CD8-positive, alpha-beta memory T cell (primary cell): ENCODE data around the gene BANP. TPM values are rescaled to one million over a fixed set of nuclear protein-coding genes. Genes with fewer than 3 reads are reported as not detected.
"Not testable (repeated sequence)": the region's sequence is repeated elsewhere in the genome, so short reads cannot be mapped to it uniquely, and the experiment has no call there.

Experiments used
- CTCF ChIA-PET: fragments of 350-600 bp; sonication (Branson Sonifier 250); formaldehyde crosslinking; loops from one replicate; lab custom pipeline; 2021; ENCODE audit warnings: antibody characterized with exemption; lab: Charles Lee
- POLR2A ChIA-PET: fragments of 350-600 bp; sonication (Branson Sonifier 250); formaldehyde crosslinking; loops from one replicate; lab custom pipeline; 2021; ENCODE audit warnings: antibody characterized with exemption; lab: Charles Lee
- DNase-seq, 5 donors: peaks; one replicate each; pipeline versions ENCODE4 v3.0.0 to v3.0.0-alpha.2; 2020 to 2022; ENCODE audit warnings: mixed read lengths in 1 of 5
- H3K27ac ChIP-seq: one replicate; pipeline ENCODE4 v1.7.0; 2013; ENCODE audit warnings: low read depth, mild to moderate bottlenecking, low read length, moderate library complexity
- H3K27me3 ChIP-seq: 2 replicates; pipeline ENCODE4 v1.7.0; 2013; ENCODE audit warnings: low read length, mild to moderate bottlenecking; ENCODE audit not compliant: insufficient read depth, poor library complexity, severe bottlenecking
- H3K36me3 ChIP-seq: 2 replicates; pipeline ENCODE4 v1.7.0; 2013; ENCODE audit warnings: mild to moderate bottlenecking, low read length, moderate library complexity; ENCODE audit not compliant: insufficient read depth
- H3K4me1 ChIP-seq: 2 replicates; pipeline ENCODE4 v1.7.0; 2013; ENCODE audit warnings: mild to moderate bottlenecking, low read length, moderate library complexity; ENCODE audit not compliant: insufficient read depth
- H3K4me3 ChIP-seq: 2 replicates; pipeline ENCODE4 v1.7.0; 2013; ENCODE audit warnings: mild to moderate bottlenecking, low read length
- H3K9me3 ChIP-seq: 2 replicates; pipeline ENCODE4 v1.7.0; 2013; ENCODE audit warnings: mild to moderate bottlenecking, low read length
- H3K27ac Mint-ChIP-seq, 8 donors: one replicate each; pipeline ENCODE4 v1.8.0; 2020 to 2021; ENCODE audit warnings: mixed read lengths in 8 of 8, mild to moderate bottlenecking in 6 of 8, inconsistent platforms in 3 of 8, moderate library complexity in 3 of 8
- H3K27me3 Mint-ChIP-seq, 2 donors: one replicate each; pipeline ENCODE4 v1.8.0; 2020 to 2021; ENCODE audit warnings: mixed read lengths in 2 of 2, mild to moderate bottlenecking in 1 of 2, moderate library complexity in 1 of 2
- H3K36me3 Mint-ChIP-seq, 3 donors: one replicate each; pipeline ENCODE4 v1.8.0; 2020 to 2021; ENCODE audit warnings: mixed read lengths in 3 of 3, inconsistent platforms in 1 of 3, mild to moderate bottlenecking in 1 of 3
- H3K4me1 Mint-ChIP-seq, 3 donors: one replicate each; pipeline ENCODE4 v1.8.0; 2020 to 2021; ENCODE audit warnings: mixed read lengths in 3 of 3, inconsistent platforms in 1 of 3, mild to moderate bottlenecking in 1 of 3
- H3K4me3 Mint-ChIP-seq, 7 donors: one replicate each; pipeline ENCODE4 v1.8.0; 2020 to 2021; ENCODE audit warnings: mixed read lengths in 7 of 7, mild to moderate bottlenecking in 6 of 7, moderate library complexity in 4 of 7, inconsistent platforms in 2 of 7
- H3K9me3 Mint-ChIP-seq, 5 donors: one replicate each; pipeline ENCODE4 v1.8.0; 2020 to 2022; ENCODE audit warnings: mixed read lengths in 5 of 5, mild to moderate bottlenecking in 3 of 5, moderate library complexity in 2 of 5, inconsistent platforms in 1 of 5
- polyA plus RNA-seq: library from polyadenylated mRNA; unstranded; fragments of 300-500 nt; fragmentation: Illumina TruSeq; gene quantifications from one replicate; pipeline ENCODE4 v1.2.3, GENCODE V29; 2021
- total RNA-seq, 2 experiments: library from RNA; stranded (reverse); gene quantifications; one replicate each; pipeline ENCODE4 v1.2.3, GENCODE V29; 2021

Gene BANP
- total and polyA plus RNA-seq, 3 experiments from 2014 or later: 28.5 to 32.5 (median 29.5) TPM

- Mint-ChIP-seq H3K9me3 (peaks cover 11 to 19% (median 17%) of the 10 kb centered on the region in 5 donors), H3K4me3 (no peak overlapping the region), H3K27ac (no peak overlapping the region), H3K27me3 (no peaks in the 10 kb centered on the region), H3K36me3 (peaks cover 24 to 49% (median 42%) of the 10 kb centered on the region in 3 donors), H3K4me1 (peaks cover 41 to 54% (median 52%) of the 10 kb centered on the region in 3 donors)
- no peak overlapping the region for H3K4me3 ChIP-seq
- peaks cover 8% of the 10 kb centered on the region for H3K4me1 ChIP-seq
- H3K27ac ChIP-seq: no peak overlapping the region
- no peaks in the 10 kb centered on the region for H3K36me3 ChIP-seq
- CTCF ChIA-PET: no interaction called here
- no peaks in the 10 kb centered on the region for H3K9me3 ChIP-seq
- no peaks in the 10 kb centered on the region for H3K27me3 ChIP-seq
- POLR2A ChIA-PET: no interaction called here
- no peak for DNase-seq
These were observed 19.0 kb downstream of the BANP start for GRCh38 chr16:87970186-87970585.

GRCh38 chr16:87971933-87972332 lies 20.7 kb downstream of the BANP start:
- ChIA-PET CTCF (interaction anchor here (1.2 kb wide), 1 partner anchor 100 kb away, joined by 3 read pairs; no protein-coding TSS in a partner anchor), POLR2A (interaction anchor here (0.5 kb wide), 1 partner anchor 57 kb away, joined by 3 read pairs; no protein-coding TSS in a partner anchor)
- H3K4me3 ChIP-seq: no peak overlapping the region
- H3K36me3 ChIP-seq: no peaks in the 10 kb centered on the region
- H3K4me1 ChIP-seq: peaks cover under 1% of the 10 kb centered on the region
- H3K27ac Mint-ChIP-seq: peak overlapping the region in 1 of 8 donors; percentile 29
- H3K4me3 Mint-ChIP-seq: no peak overlapping the region
- no peak overlapping the region for H3K27ac ChIP-seq
- H3K27me3 Mint-ChIP-seq: no peaks in the 10 kb centered on the region
- peaks cover 11 to 19% (median 17%) of the 10 kb centered on the region in 5 donors for H3K9me3 Mint-ChIP-seq
- peaks cover 31 to 45% (median 40%) of the 10 kb centered on the region in 3 donors for H3K4me1 Mint-ChIP-seq
- no peaks in the 10 kb centered on the region for H3K27me3 ChIP-seq
- H3K36me3 Mint-ChIP-seq: peaks cover 31 to 64% (median 52%) of the 10 kb centered on the region in 3 donors
- no peak for DNase-seq
- H3K9me3 ChIP-seq: no peaks in the 10 kb centered on the region

DNA sequence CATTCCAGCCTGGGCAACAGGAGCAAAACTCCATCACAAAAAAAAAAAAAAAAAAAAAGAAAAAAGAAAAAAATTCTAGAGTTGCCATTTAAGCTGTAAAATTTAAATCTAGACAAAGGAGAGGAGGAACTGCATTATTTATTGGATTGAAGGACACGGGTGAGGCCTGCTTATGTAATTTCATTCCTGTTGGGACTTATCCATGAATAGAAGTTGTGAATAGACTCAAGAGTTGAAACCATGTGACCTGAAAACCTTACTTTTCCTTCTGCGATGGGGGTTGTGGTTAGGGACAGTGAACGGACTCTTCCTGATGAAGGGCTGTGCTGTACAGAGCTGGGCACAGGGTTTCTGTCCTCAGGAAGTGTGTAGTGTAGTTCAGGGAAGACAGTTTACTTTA lies 22.5 kb downstream of the BANP start:
- Histone ChIP-seq H3K4me3 (no peak overlapping the region), H3K36me3 (no peaks in the 10 kb centered on the region), H3K27me3 (no peaks in the 10 kb centered on the region), H3K27ac (no peak overlapping the region), H3K9me3 (no peaks in the 10 kb centered on the region), H3K4me1 (no peaks in the 10 kb centered on the region)
- Mint-ChIP-seq H3K4me1 (peaks cover 30 to 45% (median 42%) of the 10 kb centered on the region in 3 donors), H3K27me3 (no peaks in the 10 kb centered on the region), H3K36me3 (peaks cover 31 to 76% (median 52%) of the 10 kb centered on the region in 3 donors), H3K4me3 (no peak overlapping the region), H3K27ac (no peak overlapping the region), H3K9me3 (peaks cover 11 to 19% (median 17%) of the 10 kb centered on the region in 5 donors)
- POLR2A ChIA-PET: no interaction called here
- DNase-seq: no peak
- CTCF ChIA-PET: no interaction called here

GRCh38 chr16:87974178-87974577 lies 22.9 kb downstream of the BANP start:
- H3K27me3 Mint-ChIP-seq: no peaks in the 10 kb centered on the region
- Histone ChIP-seq H3K27me3 (no peaks in the 10 kb centered on the region), H3K4me3 (no peak overlapping the region), H3K27ac (no peak overlapping the region), H3K4me1 (no peaks in the 10 kb centered on the region), H3K9me3 (no peaks in the 10 kb centered on the region), H3K36me3 (no peaks in the 10 kb centered on the region)
- H3K9me3 Mint-ChIP-seq: peaks cover 11 to 19% (median 17%) of the 10 kb centered on the region in 5 donors
- ChIA-PET POLR2A (no interaction called here), CTCF (no interaction called here)
- H3K27ac Mint-ChIP-seq: peak overlapping the region in 3 of 8 donors; percentile 36 to 76 (median 67)
- DNase-seq: no peak
- peaks cover 31 to 47% (median 46%) of the 10 kb centered on the region in 3 donors for H3K4me1 Mint-ChIP-seq
- H3K36me3 Mint-ChIP-seq: peaks cover 31 to 77% (median 52%) of the 10 kb centered on the region in 3 donors
- no peak overlapping the region for H3K4me3 Mint-ChIP-seq

DNA sequence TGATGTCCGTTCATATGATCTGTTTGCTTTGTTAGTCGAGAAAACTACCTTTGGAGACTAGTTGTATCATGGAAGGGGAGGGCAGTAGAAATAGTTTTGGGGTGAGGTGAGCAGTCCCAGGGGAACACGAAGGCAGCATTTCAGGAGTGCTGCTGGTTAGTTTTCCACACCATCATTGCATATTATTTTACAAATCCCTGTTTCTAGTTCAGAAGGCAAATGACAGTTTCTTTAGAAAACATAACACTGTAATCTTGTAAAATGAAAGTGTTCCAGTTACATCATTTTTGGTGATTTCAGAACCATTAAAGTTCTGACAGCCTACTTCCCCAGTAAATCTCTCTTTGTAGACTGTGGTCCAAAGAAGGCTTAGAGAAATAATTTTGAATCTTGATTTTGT lies 25.4 kb downstream of the BANP start:
- Mint-ChIP-seq H3K4me3 (no peak overlapping the region), H3K4me1 (peaks cover 47 to 60% (median 52%) of the 10 kb centered on the region in 3 donors), H3K27ac (no peak overlapping the region), H3K36me3 (peaks cover 23 to 71% (median 33%) of the 10 kb centered on the region in 3 donors), H3K9me3 (peaks cover 5 to 14% (median 12%) of the 10 kb centered on the region in 5 donors), H3K27me3 (no peaks in the 10 kb centered on the region)
- Histone ChIP-seq H3K36me3 (no peaks in the 10 kb centered on the region), H3K27ac (no peak overlapping the region), H3K4me3 (no peak overlapping the region), H3K27me3 (no peaks in the 10 kb centered on the region), H3K4me1 (peaks cover 6% of the 10 kb centered on the region), H3K9me3 (no peaks in the 10 kb centered on the region)
- ChIA-PET CTCF (no interaction called here), POLR2A (no interaction called here)
- DNase-seq: no peak

GRCh38 chr16:87978127-87978526 lies 26.9 kb downstream of the BANP start:
- Histone ChIP-seq H3K27ac (no peak overlapping the region), H3K4me3 (no peak overlapping the region), H3K4me1 (peaks cover 6% of the 10 kb centered on the region), H3K36me3 (no peaks in the 10 kb centered on the region), H3K27me3 (no peaks in the 10 kb centered on the region), H3K9me3 (no peaks in the 10 kb centered on the region)
- CTCF ChIA-PET: no interaction called here
- no peak for DNase-seq
- H3K36me3 Mint-ChIP-seq: peaks cover 23 to 73% (median 24%) of the 10 kb centered on the region in 3 donors
- H3K27me3 Mint-ChIP-seq: no peaks in the 10 kb centered on the region
- peaks cover 0 to under 1% (median under 1%) of the 10 kb centered on the region in 5 donors for H3K9me3 Mint-ChIP-seq
- peaks cover 51 to 67% (median 58%) of the 10 kb centered on the region in 3 donors for H3K4me1 Mint-ChIP-seq
- POLR2A ChIA-PET: no interaction called here
- H3K4me3 Mint-ChIP-seq: no peak overlapping the region
- peak overlapping the region in 3 of 8 donors; percentile 5 to 47 (median 14) for H3K27ac Mint-ChIP-seq

GRCh38 chr16:87979352-87979751 lies 28.1 kb downstream of the BANP start:
- Mint-ChIP-seq H3K27ac (peak overlapping the region; percentile 49 to 94 (median 77)), H3K27me3 (no peaks in the 10 kb centered on the region)
- no peak overlapping the region for H3K27ac ChIP-seq

GRCh38 chr16:87979911-87980630 lies 28.8 kb downstream of the BANP start:
- H3K27me3 ChIP-seq, H3K27me3 Mint-ChIP-seq, H3K4me3 ChIP-seq, H3K9me3 Mint-ChIP-seq, CTCF ChIA-PET, H3K36me3 ChIP-seq, POLR2A ChIA-PET, H3K4me1 ChIP-seq, H3K9me3 ChIP-seq, H3K27ac ChIP-seq: not testable (repeated sequence)
- Mint-ChIP-seq H3K4me1 (peaks cover 45 to 58% (median 49%) of the 10 kb centered on the region in 3 donors), H3K36me3 (peaks cover 20 to 81% (median 24%) of the 10 kb centered on the region in 3 donors), H3K27ac (peak overlapping the region; percentile 59 to 94 (median 77)), H3K4me3 (peak overlapping the region; percentile 3 to 61 (median 43))
- DNase-seq: peak in 3 of 5 donors; percentile 33 to 63 (median 51)

More at GRCh38 chr16:87979352-87979751, 28.1 kb downstream of the BANP start:
- no peaks in the 10 kb centered on the region for H3K9me3 ChIP-seq
- Mint-ChIP-seq H3K9me3 (no peaks in the 10 kb centered on the region), H3K4me3 (peak overlapping the region in 2 of 7 donors; percentile 11 to 37), H3K4me1 (peaks cover 47 to 61% (median 51%) of the 10 kb centered on the region in 3 donors), H3K36me3 (peaks cover 21 to 77% (median 22%) of the 10 kb centered on the region in 3 donors)
- H3K4me3 ChIP-seq: no peak overlapping the region
- H3K36me3 ChIP-seq: peaks cover under 1% of the 10 kb centered on the region
- H3K4me1 ChIP-seq: peaks cover 6% of the 10 kb centered on the region
- no peaks in the 10 kb centered on the region for H3K27me3 ChIP-seq
- ChIA-PET CTCF (no interaction called here), POLR2A (no interaction called here)
- DNase-seq: no peak
